Kasumi-1 (cell line): ENCODE results near the gene ARL2.
"Not testable (repeated sequence)": the region's sequence is repeated elsewhere in the genome, so short reads cannot be mapped to it uniquely, and the experiment has no call there.

ENCODE experiments used
- DNase-seq, 2 experiments: peaks; one replicate each; lab custom pipeline; 2025; lab: John Stamatoyannopoulos, UW

Gene ARL2

GRCh38 chr11:65013888-65014725, at the start of gene ARL2:
Gene ARL2, plus strand, starts transcription at chr11:65014160. Its CDS starts 48 bp downstream, at chr11:65014208.
- peak; percentile 81 to 88 for DNase-seq

DNA sequence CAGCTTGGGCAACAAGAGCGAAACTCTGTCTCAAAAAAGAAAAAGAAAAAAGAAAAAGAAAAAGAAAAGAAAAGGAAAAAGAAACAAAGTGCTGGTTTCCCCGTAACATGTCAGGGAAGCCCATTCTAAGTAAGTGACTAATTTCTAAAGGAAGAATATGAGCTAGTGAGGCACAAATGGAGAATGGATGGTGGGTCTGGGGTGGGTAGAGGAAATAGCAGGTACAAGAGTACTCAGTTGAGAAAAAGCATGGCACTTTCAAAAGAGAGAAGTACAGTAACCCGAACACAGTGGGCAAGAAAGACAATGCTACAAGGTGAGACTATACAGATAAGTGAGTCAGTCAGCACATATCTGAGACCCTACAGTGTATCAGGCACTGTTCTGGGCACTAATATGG, 46.6 kb upstream of the ARL2 start:
- DNase-seq = no peak

GRCh38 chr11:64969209-64969608, 44.8 kb upstream of the ARL2 start:
- no peak for DNase-seq

DNA sequence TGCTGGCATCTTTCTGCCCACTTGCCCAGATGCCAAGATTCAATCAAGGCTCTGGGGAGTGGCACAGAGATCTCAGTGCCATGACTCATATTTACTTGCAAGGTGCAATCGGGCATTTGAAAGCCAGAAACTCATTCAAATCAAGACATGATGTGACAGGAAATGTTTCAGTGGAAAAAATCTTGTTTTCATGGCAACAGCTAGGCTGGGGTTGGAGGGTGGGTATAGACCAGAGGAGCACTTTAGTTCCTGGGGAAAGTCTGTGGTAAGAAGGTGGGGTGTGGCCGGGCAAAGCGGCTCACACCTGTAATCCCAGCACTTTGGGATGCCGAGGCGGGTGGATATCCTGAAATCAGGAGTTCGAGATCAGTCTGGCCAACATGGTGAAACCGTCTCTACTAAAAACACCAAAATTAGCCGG, 43.2 kb upstream of the ARL2 start:
- no peak for DNase-seq

- DNase-seq = no peak
These were observed 42.3 kb upstream of the ARL2 start, which contains the start of gene MAJIN for GRCh38 chr11:64971421-64972233. Gene MAJIN, minus strand, starts transcription at chr11:64972108. Its CDS starts 12,703 bp downstream, at chr11:64959405.

- DNase-seq = no peak
These were observed 39.8 kb upstream of the ARL2 start for GRCh38 chr11:64974124-64974523.

DNA sequence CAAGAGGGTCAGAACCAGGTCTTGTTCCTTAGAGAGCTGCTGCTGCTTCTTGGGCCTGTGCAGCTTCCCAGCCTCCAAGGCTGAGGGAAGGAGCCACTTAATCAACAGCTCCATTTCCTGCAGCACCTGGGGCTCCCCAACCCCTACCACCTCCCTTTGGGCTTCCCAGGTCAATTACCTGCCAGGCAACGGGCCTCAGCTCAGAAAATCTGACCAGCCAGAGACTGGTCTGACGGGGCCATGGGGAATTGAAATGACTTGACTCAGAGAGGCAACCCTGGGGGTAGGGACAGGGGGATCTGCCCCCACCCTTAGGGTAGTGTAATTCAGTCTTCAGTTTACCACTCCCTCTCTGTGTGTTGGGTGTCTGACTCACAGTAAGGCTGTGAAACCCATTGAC, 37.3 kb upstream of the ARL2 start:
- no peak for DNase-seq

GRCh38 chr11:64983339-64983738, 30.6 kb upstream of the ARL2 start:
- not testable (repeated sequence) for DNase-seq

GRCh38 chr11:64987998-64988854, 25.7 kb upstream of the ARL2 start:
- DNase-seq = no peak

DNA sequence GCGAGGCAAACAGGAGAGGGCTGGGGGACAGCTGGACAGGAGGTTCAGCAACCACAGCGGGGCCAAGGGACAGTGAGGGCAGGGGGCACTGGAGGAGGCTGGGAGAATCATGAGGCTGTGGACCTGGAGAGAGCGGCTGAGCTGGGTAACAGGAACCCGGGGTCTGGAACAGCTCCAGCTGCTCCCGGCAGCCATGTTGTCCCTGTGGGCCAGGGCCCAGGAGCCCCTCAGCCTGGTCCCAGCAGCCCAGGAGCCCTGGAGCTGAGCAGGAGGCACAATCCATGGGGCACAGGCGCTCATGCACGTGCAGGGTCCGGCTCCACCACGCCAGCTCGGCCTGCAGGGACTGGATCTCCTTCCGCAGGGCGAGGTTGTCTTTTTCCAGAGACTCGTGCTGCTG, 24.5 kb upstream of the ARL2 start:
- no peak for DNase-seq

DNA sequence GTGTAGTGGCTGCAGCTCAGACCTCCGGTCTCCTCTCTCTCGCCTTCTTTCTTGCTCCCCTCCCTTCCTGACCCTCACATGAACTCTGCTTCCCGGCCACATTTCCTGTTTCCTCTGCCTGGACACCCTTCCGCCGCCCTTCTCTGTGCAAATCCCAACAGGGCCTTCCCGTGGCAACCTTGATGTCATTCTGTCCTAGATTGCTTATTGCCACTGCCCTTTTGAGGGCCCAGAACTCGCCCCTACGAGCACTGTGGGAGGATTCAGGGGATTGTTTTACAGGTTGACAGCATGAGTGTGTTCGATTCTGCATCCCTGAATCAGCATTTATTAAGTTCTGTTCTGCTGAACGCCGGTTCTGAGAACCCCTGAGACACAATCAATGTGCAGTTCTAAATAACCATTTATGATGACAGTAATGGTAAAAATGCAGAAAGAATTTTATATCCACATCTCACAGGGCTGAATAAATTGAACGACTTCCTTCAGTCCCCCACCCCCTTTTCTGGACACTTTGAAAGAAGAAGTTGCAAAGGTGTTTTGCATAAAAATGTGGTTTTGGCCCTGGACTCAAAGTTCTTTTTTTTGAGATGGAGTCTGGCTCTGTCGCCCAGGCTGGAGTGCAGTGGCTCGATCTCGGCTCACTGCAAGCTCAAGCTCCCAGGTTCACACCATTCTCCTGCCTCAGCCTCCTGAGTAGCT, 23.6 kb upstream of the ARL2 start:
- DNase-seq = no peak

GRCh38 chr11:64994318-64994717, 19.6 kb upstream of the ARL2 start:
- no peak for DNase-seq

- no peak for DNase-seq
These were observed 17.6 kb upstream of the ARL2 start for GRCh38 chr11:64996327-64996709.

DNA sequence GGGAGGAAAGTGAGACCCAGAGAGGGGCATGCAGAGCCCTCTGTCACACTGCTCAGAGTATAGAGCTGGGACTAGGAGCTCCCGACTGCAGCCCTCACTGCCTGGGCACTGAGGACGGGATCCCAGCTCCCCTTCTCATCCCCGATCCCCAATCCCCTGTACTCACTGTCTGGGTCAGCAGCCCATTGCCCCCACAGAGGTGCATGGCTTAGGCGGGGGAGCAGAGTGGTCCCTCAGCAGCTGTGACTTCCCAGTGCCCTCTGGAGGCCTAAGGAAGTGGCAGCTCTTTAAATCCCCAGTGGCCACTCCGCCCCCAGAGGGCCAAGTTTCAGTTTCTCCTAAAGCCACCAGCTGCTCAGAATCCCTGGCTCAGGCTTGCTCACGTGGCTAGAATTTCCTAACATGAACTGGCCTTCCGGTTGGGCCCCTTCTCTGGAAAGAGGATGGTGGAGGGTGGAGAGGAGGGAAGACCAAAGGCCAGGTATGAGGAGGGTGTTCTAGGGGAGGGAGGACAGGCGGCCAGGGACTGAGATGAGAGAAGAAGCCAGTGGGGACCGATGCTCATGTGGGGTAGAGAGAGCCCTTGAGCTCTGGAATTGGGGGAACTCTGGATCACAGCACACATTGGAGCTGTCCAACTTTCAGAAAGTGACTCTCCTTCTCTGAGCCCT, 17.1 kb upstream of the ARL2 start, which contains the start of gene BATF2:
TSS of gene BATF2 (minus strand) at position 262 of the 671 bp plus-strand sequence. CDS start at position 205, 57 bp downstream.
- DNase-seq = peak; percentile 13 to 22

DNA sequence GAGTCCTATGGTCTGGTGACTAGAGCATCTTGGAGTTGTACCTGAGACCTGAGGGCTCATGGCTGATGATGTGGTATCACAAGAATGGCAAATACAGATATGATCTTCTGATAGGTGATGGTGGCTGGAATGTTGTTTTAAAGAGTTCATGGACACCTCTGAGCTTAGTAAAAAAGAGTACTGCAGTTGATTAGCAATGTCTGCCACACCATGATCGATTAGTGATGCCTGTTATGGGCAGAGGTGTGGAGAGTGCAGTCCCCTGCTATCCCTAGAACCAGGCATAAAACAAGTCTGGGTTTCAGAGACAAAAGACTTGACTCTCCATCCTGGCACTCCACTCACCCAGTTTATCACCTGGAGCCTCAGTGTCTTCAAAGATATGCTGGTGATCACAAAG, 15.8 kb upstream of the ARL2 start:
- no peak for DNase-seq

DNA sequence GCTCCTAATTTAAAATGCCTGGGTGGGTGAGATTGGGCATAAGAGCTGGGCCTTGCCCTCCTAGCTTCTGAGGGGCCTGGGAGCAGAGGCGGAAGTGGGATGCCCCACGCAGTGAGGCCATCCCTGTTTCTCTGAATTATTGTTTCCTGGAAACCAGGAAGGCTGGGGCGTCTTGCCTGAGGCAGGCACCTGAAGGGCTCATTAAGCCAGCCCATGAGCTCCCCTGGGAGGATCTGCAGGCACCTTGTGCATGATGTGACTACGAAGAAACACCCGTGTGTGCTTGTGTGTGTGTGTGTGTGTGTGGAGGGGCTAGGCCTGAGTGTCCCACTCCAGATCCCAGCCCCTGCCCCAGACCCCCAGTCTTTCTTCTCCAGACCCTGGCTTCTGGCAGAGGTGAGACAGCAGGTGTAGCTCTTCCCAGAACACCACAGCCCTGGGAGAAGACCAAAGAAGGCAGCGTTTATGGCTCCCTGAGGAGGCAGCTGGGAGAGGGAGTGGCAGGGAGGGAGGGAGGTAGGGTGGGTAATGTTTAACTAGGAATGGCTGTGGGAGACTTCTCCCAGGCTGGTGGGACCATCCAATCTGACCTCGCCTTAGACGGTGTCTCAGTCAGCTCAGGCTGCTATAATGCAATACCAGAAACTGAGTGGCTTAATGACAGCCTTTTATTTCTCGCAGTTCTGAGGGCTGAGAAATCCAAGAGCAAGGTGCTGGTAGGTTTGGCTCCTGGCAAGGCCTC, 15.1 kb upstream of the ARL2 start:
- no peak for DNase-seq

DNA sequence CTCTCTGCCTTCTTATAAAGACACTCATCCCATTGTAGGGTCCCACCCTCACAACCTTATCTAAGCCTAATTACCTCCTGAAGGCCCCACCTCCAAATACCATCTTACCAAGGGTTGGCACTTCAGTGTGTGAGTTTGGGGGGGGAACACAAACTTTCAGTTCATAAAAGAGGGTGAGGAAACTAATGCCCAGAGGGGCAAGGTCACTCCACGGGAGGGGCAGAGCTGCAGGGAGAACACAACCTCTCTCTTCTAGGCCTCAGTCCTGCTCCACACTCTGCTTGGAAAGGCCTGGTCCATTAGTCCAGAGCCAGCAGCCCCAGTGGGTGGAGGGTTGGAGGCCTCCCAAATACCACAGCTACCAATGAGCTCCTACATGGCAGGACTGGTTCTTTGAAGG, 14.5 kb upstream of the ARL2 start:
- no peak for DNase-seq

- no peak for DNase-seq
These were observed 11.3 kb upstream of the ARL2 start for GRCh38 chr11:65002706-65003105.

DNA sequence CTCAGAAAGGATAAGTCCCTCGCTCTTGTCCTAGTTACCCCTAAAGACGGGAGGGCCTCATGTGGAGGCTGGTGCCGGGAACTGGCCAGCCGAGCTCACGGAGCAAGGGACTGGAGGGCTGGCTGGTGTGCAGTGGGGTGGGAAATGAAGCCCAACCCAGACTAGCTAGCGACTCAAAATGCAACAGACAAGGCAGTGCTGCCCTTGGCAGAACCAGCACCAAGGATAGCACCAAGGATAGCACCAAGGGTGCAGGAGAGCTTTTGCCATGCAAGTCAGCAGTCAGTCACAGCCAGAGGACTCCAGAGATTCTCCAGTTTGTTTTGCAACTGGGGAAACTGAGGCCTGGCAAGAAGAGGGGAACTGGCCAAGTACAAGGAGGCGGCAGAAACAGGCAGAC, 10.7 kb upstream of the ARL2 start:
- peak; percentile 13 to 31 for DNase-seq

- DNase-seq = not testable (repeated sequence)
These were observed 10.0 kb upstream of the ARL2 start for GRCh38 chr11:65003968-65004367.
